ENCODE results near the gene LIN28A. TPM values are rescaled to one million over a fixed set of nuclear protein-coding genes. Genes with fewer than 3 reads are reported as not detected.

Gene LIN28A
- polyA plus RNA-seq, 1 of the 3 experiments (the other 2 are of a cell fraction): not detected

- CTCF ChIA-PET: interaction anchor here (0.7 to 2.0 kb wide), 11 partner anchors 9 to 221 kb away, joined by 3 to 7 read pairs (median 3); partner anchors contain the start of gene DHDDS
- peaks cover 42% of the 10 kb centered on the region for H3F3A ChIP-seq (replicated peaks; ENCODE audit: insufficient read depth)
- H3K9me3 ChIP-seq: no peaks in the 10 kb centered on the region
- H3K9me2 ChIP-seq: no peaks in the 10 kb centered on the region
- H3K27ac ChIP-seq (ENCODE audit: low read depth in 2 of 2, low read length in 1 of 2): peak overlapping the region; percentile 96 to 98
- peak overlapping the region; percentile 82 for H3K4me2 ChIP-seq
- TF ChIP-seq MXI1 (IDR thresholded peaks at IDR 0.05; ENCODE audit: low read depth, low read length) (0 out of 2 replicates have a peak, but pooled peaks have one; percentile 9), POLR2AphosphoS5 (IDR thresholded peaks at IDR 0.05; ENCODE audit: low read depth, low read length) (peak; percentile 49; the same call in 1 of the 2 replicates), REST (IDR thresholded peaks at IDR 0.05; ENCODE audit: low read depth, low read length) (peak; percentile 88), FOSL2 (IDR thresholded peaks at IDR 0.05; ENCODE audit: borderline replicate concordance, low read depth) (peak; percentile 13; the same call in 1 of the 2 replicates), RAD21 (IDR thresholded peaks at IDR 0.05; ENCODE audit: low read length) (no peak), FOXJ3 (CRISPR knock-in tag; IDR thresholded peaks at IDR 0.05) (no peak), TEAD4 (IDR thresholded peaks at IDR 0.05; ENCODE audit: borderline replicate concordance, insufficient read depth) (no peak), EP300 (IDR thresholded peaks at IDR 0.05; ENCODE audit: borderline replicate concordance in 1 of 2, low read depth in 1 of 2, low read length in 1 of 2) (no peak), GATA2 (CRISPR knock-in tag; IDR thresholded peaks at IDR 0.05) (no peak)
- TF ChIP-seq, protein P1, sequence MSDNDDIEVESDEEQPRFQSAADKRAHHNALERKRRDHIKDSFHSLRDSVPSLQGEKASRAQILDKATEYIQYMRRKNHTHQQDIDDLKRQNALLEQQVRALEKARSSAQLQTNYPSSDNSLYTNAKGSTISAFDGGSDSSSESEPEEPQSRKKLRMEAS (IDR thresholded peaks at IDR 0.05; ENCODE audit: low read depth): peak; percentile 48; the same call in 1 of the 2 replicates
- H3K27me3 ChIP-seq (ENCODE audit: insufficient read depth): no peaks in the 10 kb centered on the region
- DNase-seq: peak; percentile 51
- POLR2A ChIA-PET: interaction anchor here (0.7 to 2.6 kb wide), 10 partner anchors 10 to 416 kb away, joined by 3 to 16 read pairs (median 4); partner anchors contain the start of genes DHDDS and SH3BGRL3
- H3K4me3 ChIP-seq (ENCODE audit: low read depth in 2 of 2, low read length in 1 of 2): peak overlapping the region; percentile 94 to 95
- peaks cover 30% of the 10 kb centered on the region for H3K79me2 ChIP-seq (ENCODE audit: insufficient read depth)
- 4% methylated on average over 21 of the region's 52 CpGs for whole genome bisulfite sequencing (ENCODE audit: low lambda C conversion rate)
- H2AFZ ChIP-seq (ENCODE audit: low read depth): no peak overlapping the region
- peak overlapping the region; percentile 100; the same call in 1 of the 2 replicates for H3K9ac ChIP-seq
- H4K20me1 ChIP-seq (ENCODE audit: insufficient read depth): peaks cover 38% of the 10 kb centered on the region
- peaks cover 40 to 57% of the 10 kb centered on the region in 2 experiments for H3K36me3 ChIP-seq (replicated peaks in 1 of 2; ENCODE audit: control insufficient read depth in 1 of 2, insufficient read depth in 2 of 2, low read length in 1 of 2)
- H3K4me1 ChIP-seq (ENCODE audit: control insufficient read depth in 1 of 2, insufficient read depth in 2 of 2, low read depth in 1 of 2, low read length in 1 of 2): peaks cover 6 to 26% of the 10 kb centered on the region in 2 experiments; a peak in 3 of 4 replicates
Measured at GRCh38 chr1:26471498-26472319, 61.1 kb downstream of the LIN28A start.

Measured in SK-N-SH (cell line).